ENCODE data around the gene LETMD1. TPM values are rescaled to one million over a fixed set of nuclear protein-coding genes. Genes with fewer than 3 reads are reported as not detected.
"Not testable (repeated sequence)": the region's sequence is repeated elsewhere in the genome, so short reads cannot be mapped to it uniquely, and the experiment has no call there.

Gene LETMD1
- total RNA-seq, 1 donor from 2014 or later = 75.7 TPM

DNA sequence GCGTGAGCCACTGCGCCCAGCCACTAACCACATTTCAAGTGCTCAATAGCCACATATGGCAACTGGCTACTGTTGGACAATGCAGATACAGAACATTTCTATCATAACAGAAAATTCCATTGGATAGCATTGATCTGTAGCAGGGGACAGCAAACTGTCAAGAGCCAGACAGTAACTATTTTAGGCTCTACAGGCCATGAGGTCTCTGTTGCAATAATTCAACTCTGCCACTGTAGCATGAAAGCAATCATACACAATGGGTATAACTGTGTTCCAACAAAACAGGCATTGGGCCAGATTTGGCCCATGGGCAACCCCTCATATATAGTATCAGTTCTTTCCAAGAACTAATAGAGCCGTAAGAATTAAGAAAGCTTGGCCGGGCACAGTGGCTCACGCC lies 27.3 kb downstream of the LETMD1 start:
- DNase-seq = no peak
- Mint-ChIP-seq H3K4me1 (peaks cover 15% of the 10 kb centered on the region), H3K4me3 (no peak overlapping the region), H3K9me3 (no peaks in the 10 kb centered on the region), H3K27ac (no peak overlapping the region), H3K27me3 (no peaks in the 10 kb centered on the region), H3K36me3 (ENCODE audit: low read depth) (peaks cover 27% of the 10 kb centered on the region)
- intact Hi-C loops (cut with micrococcal nuclease) = no loop called here

DNA sequence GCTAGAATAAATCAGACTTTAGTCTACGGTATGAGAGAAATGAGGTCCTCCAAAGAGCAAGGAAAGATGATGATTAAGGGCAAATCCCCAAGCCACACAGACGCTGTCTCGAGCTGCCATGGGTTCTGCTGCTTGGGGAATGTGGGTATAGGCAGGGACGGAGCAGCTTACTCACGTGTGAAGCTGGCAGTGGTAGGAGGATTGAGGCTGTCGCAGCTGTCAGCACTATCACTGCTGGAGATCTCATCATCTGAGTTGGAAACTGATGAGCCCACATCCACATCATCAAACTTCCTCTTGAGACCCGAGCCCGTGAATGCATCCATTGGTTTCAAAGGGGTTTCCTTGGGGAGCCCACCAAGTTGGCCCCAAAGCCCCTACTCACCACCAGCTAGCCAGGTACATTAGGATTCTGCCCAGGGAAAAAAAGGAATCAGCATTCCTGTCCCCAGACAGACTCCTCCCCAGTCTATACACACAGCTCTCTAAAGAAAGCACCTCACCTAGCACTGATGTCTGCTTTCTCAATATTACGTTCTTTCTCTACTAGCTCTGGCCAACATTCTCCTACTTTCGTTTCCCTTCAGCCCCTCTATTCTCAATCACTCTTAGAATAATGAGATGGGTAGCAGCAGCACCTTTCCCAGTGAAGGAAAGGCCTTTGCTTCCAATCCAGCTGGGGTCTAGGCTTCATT lies 28.3 kb downstream of the LETMD1 start:
- no peak for DNase-seq
- Mint-ChIP-seq H3K27me3 (no peaks in the 10 kb centered on the region), H3K27ac (peak overlapping the region; percentile 1), H3K4me1 (peaks cover 16% of the 10 kb centered on the region), H3K9me3 (no peaks in the 10 kb centered on the region), H3K4me3 (peak overlapping the region; percentile 1), H3K36me3 (ENCODE audit: low read depth) (peaks cover 29% of the 10 kb centered on the region)
- intact Hi-C loops (cut with micrococcal nuclease) = no loop called here

DNA sequence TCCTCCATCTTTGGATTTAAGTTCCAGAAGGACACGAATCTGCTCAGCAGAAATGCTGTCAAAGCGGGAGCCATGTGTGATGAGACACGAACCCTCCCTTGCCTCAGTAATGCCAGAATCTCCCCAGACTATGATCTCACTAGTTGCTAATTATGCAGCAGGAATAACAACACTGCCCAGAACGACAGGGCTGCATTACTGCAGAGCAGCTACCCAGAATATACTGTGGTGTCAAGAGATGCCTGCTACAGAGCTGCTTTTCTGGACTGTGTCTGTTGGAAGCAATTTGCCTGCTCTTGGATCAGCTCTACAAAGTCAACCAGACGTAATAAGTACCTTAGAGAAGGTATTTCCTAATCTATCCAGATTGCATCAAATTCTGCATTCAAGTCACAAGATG lies 29.8 kb downstream of the LETMD1 start:
- H3K36me3 Mint-ChIP-seq (ENCODE audit: low read depth) = peaks cover 25% of the 10 kb centered on the region
- intact Hi-C loops (cut with micrococcal nuclease) = no loop called here
- no peak overlapping the region for H3K27ac Mint-ChIP-seq
- peaks cover 26% of the 10 kb centered on the region for H3K4me1 Mint-ChIP-seq
- no peak overlapping the region for H3K4me3 Mint-ChIP-seq
- H3K27me3 Mint-ChIP-seq = no peaks in the 10 kb centered on the region
- no peak for DNase-seq
- no peaks in the 10 kb centered on the region for H3K9me3 Mint-ChIP-seq

DNA sequence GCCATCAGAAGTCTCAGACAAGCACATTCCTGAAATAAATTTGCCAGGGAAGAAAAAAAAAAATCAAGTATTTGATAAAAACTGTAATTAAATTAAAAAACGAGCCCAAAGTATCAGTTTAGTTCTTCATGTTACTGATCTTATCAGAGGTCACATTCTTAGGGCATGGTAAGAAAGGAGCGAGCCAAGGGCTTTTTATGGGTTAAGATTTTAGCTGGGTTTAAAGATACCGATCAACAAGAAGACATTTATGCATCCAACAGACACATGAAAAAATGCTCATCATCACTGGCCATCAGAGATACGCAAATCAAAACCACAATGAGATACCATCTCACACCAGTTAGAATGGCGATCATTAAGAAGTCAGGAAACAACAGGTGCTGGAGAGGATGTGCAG lies 30.2 kb downstream of the LETMD1 start:
- H3K9me3 Mint-ChIP-seq; H3K27ac Mint-ChIP-seq; DNase-seq; H3K4me3 Mint-ChIP-seq; H3K27me3 Mint-ChIP-seq; intact Hi-C loops (cut with micrococcal nuclease): not testable (repeated sequence)
- peaks cover 27% of the 10 kb centered on the region for H3K4me1 Mint-ChIP-seq
- peaks cover 21% of the 10 kb centered on the region for H3K36me3 Mint-ChIP-seq (ENCODE audit: low read depth)

DNA sequence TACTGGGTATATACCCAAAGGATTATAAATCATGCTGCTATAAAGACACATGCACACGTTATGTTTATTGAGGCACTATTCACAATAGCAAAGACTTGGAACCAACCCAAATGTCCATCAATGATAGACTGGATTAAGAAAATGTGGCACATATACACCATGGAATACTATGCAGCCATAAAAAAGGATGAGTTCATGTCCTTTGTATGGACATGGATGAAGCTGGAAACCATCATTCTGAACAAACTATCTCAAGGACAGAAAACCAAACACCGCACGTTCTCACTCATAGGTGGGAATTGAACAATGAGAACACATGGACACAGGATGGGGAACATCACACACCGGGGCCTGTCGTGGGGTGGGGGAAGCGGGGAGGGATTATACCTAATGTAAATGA lies 30.7 kb downstream of the LETMD1 start:
- H3K27me3 Mint-ChIP-seq; H3K27ac Mint-ChIP-seq; DNase-seq; H3K9me3 Mint-ChIP-seq; H3K4me3 Mint-ChIP-seq; intact Hi-C loops (cut with micrococcal nuclease): not testable (repeated sequence)
- Mint-ChIP-seq H3K4me1 (peaks cover 30% of the 10 kb centered on the region), H3K36me3 (ENCODE audit: low read depth) (peaks cover 17% of the 10 kb centered on the region)

DNA sequence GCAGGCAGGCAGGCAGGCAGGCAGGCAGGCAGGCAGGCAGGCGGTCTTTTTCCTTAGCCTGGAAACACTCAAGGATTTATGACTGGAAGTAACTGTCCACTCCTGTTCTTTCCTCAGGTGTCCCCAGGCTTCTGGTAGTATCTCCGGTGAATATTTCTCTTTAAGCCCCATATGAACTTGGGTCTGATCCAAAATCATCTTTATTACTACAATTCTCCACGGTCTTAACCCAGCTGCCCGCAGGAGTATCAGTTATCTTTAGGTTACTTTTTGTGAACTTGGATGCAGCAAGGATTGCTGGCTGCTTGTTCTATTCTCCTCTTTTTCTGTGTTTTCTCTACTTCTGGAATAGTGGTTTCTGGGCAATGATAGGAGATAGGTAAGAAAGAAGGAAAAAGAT lies 32.0 kb downstream of the LETMD1 start:
- DNase-seq = no peak
- Mint-ChIP-seq H3K9me3 (no peaks in the 10 kb centered on the region), H3K4me3 (no peak overlapping the region), H3K27me3 (no peaks in the 10 kb centered on the region), H3K27ac (no peak overlapping the region), H3K36me3 (ENCODE audit: low read depth) (peaks cover 15% of the 10 kb centered on the region), H3K4me1 (peaks cover 30% of the 10 kb centered on the region)
- intact Hi-C loops (cut with micrococcal nuclease) = loop anchor here (5.0 kb wide), 2 partner anchors 137 to 1927 kb away; partner anchors contain the start of genes EIF4B and POU6F1

DNA sequence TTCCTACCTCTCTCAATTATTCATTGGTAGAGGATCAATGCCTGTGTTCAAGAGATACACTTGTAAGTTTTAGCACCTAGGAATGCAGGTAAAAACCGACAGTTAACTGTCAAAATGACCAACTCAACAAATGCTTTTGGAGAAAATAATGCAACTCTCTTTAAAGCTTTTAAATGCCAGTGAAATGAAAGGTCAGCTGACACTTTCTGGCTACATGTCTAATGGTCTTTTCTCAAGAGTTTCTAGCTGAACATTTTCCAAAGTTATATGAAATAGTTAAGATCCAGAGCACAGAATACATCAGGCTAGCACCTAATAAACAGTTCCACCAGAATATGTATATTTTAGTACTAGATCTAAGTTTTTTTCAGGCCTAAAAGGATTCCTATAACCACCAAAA lies 33.3 kb downstream of the LETMD1 start:
- H3K9me3 Mint-ChIP-seq = no peaks in the 10 kb centered on the region
- H3K36me3 Mint-ChIP-seq (ENCODE audit: low read depth) = peaks cover 16% of the 10 kb centered on the region
- intact Hi-C loops (cut with micrococcal nuclease) = loop anchor here (5.0 kb wide), 2 partner anchors 136 to 1926 kb away; partner anchors contain the start of genes EIF4B and POU6F1
- no peak for DNase-seq
- peaks cover 24% of the 10 kb centered on the region for H3K4me1 Mint-ChIP-seq
- H3K27ac Mint-ChIP-seq = no peak overlapping the region
- peak overlapping the region; percentile 95 for H3K4me3 Mint-ChIP-seq
- no peaks in the 10 kb centered on the region for H3K27me3 Mint-ChIP-seq

DNA sequence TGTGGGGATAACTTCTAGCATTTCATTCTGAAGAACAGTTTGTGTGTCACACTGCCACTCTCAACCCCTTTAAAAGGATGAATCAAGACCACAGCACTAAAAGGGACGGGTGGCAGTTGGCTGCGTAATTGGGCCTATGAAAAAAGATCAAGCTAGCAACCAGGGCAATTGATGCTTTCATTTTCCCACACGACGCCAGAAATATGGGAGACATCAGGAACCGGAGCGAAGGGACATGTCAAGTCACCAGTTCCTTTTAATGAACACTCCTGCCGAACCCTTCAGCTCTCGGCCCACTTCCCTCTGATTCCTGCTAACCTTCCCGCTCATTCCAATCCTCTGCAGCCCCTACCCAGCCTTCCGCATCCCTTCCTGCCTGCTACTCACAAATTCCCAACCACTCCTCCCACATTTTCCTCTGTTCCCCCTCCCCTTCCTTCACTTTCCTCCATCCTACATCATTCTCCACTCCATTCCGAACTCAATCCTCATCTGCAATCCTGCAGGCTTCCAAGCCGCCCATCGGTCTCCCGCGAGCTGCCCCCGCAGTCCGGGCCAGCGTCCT lies 34.5 kb downstream of the LETMD1 start:
- peak; percentile 74 for DNase-seq
- H3K27ac Mint-ChIP-seq = peak overlapping the region; percentile 91
- H3K36me3 Mint-ChIP-seq (ENCODE audit: low read depth) = peaks cover 16% of the 10 kb centered on the region
- H3K27me3 Mint-ChIP-seq = no peaks in the 10 kb centered on the region
- intact Hi-C loops (cut with micrococcal nuclease) = loop anchor here (1.0 to 5.0 kb wide), 6 partner anchors 34 to 1925 kb away; partner anchors contain the start of genes DAZAP2, EIF4B, LETMD1 and POU6F1
- peak overlapping the region; percentile 95 for H3K4me3 Mint-ChIP-seq
- H3K9me3 Mint-ChIP-seq = no peaks in the 10 kb centered on the region
- peaks cover 25% of the 10 kb centered on the region for H3K4me1 Mint-ChIP-seq

DNA sequence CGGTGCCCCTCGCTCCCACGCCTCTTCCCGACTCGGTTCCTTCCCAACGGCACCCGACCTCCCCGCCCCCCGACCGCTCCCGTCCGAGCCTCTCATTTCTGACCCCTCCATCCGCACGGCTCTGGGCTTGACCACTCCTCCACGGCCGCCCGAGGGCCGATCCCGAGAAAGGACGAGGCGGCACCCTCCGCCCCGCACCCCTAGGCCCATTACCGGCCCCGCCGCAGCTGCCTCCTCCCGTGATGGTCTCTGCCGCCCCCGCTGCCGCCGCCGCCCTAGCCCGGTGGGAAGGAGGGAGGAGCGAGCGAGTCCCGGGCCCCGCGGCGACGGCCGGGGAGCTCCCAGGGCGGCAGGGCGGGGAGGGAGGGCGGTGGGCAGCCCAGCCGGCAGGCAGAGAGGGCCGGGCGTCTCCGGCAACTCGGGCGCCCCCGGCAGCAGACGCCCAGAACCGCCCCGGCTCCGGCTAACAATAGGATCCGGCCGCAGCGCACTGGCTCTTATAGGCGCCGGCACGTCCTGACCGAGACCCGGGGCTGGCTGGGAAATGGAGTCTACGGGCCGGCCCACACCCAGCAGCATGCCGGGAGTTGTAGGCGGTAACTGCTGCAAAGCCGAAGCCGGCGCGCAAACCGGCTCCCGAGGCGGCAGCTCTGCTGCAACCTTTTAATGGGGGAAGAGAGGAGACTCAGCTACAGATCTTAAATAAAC lies 35.2 kb downstream of the LETMD1 start, which contains the start of gene CSRNP2:
Gene CSRNP2, minus strand, starts transcription at position 471 of the 708 bp plus-strand sequence. CDS start 7,035 bp downstream, outside the sequence.
- peaks cover 16% of the 10 kb centered on the region for H3K36me3 Mint-ChIP-seq (ENCODE audit: low read depth)
- peak within 1 kb of the TSS; percentile 95 for H3K4me3 Mint-ChIP-seq
- peak within 1 kb of the TSS; percentile 91 for H3K27ac Mint-ChIP-seq
- H3K9me3 Mint-ChIP-seq = no peaks in the 10 kb centered on the region
- intact Hi-C loops (cut with micrococcal nuclease) = loop anchor here (1.0 to 5.0 kb wide), 6 partner anchors 35 to 1924 kb away; partner anchors contain the start of genes DAZAP2, EIF4B, LETMD1 and POU6F1
- peak; percentile 98 for DNase-seq
- peaks cover 29% of the 10 kb centered on the region for H3K4me1 Mint-ChIP-seq
- H3K27me3 Mint-ChIP-seq = no peaks in the 10 kb centered on the region

DNA sequence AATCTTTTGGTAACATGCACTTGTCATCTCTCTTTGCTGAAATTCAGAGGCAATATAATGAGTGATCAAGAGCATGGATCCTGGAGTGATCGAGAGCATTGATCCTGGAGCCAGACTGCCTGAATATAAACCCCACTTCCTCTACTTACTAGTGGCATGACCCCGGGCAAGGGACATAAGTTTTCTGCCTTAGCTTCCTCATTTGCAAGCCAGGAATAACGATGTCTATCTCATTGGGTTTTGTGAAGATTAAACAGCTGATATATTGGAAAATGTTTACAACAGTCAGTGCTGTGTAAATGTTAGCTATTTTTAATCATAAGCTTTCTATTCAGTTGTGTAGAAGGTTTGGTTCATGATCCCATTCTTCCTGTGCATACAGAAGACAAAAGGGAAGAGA lies 37.6 kb downstream of the LETMD1 start:
- Mint-ChIP-seq H3K9me3 (no peaks in the 10 kb centered on the region), H3K36me3 (ENCODE audit: low read depth) (peaks cover 19% of the 10 kb centered on the region), H3K4me3 (no peak overlapping the region), H3K4me1 (peaks cover 29% of the 10 kb centered on the region), H3K27ac (no peak overlapping the region), H3K27me3 (no peaks in the 10 kb centered on the region)
- DNase-seq = no peak
- intact Hi-C loops (cut with micrococcal nuclease) = no loop called here

DNA sequence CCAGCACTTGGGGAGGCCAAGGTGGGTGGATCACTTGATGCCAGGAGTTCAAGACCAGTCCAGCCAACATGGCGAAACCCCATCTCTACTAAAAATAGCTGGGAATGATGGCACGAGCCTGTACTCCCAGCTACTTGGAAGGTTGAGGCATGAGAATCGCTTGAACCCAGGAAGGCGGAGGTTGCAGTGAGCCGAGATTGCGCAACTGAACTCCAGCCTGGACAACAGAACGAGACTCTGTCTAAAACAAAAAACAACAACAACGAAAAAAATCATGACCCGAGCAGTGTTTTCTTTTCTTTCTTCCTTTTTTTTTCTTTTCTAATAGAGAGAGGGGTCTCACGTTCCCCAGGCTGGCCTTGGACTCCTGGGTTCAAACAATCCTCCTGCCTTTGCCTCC lies 38.8 kb downstream of the LETMD1 start:
- Mint-ChIP-seq H3K4me3 (no peak overlapping the region), H3K36me3 (ENCODE audit: low read depth) (peaks cover 25% of the 10 kb centered on the region), H3K27ac (no peak overlapping the region), H3K9me3 (no peaks in the 10 kb centered on the region), H3K27me3 (no peaks in the 10 kb centered on the region), H3K4me1 (peaks cover 29% of the 10 kb centered on the region)
- intact Hi-C loops (cut with micrococcal nuclease) = no loop called here
- no peak for DNase-seq

DNA sequence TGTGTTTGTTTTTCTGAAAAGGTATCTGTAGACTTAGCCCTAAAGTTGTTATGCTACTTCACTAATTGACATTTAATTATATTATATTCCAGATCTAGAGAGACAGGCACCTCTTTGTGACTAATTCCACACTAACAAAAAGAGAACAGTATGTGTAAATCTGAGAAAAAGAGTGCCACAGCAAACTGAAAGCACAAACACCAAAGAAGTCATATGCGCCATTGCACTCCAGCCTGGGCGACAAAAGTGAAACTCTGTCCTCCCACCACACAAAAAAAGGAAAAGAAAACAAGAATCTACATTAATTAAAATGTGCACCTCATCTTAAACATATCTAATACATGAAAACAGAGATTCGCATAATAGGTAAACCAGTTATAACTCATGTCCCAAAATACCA lies 39.7 kb downstream of the LETMD1 start:
- intact Hi-C loops (cut with micrococcal nuclease) = no loop called here
- H3K27ac Mint-ChIP-seq = peak overlapping the region; percentile 60
- H3K36me3 Mint-ChIP-seq (ENCODE audit: low read depth) = peaks cover 21% of the 10 kb centered on the region
- DNase-seq = peak; percentile 68
- no peaks in the 10 kb centered on the region for H3K27me3 Mint-ChIP-seq
- H3K4me3 Mint-ChIP-seq = peak overlapping the region; percentile 3
- no peaks in the 10 kb centered on the region for H3K9me3 Mint-ChIP-seq
- H3K4me1 Mint-ChIP-seq = peaks cover 20% of the 10 kb centered on the region

DNA sequence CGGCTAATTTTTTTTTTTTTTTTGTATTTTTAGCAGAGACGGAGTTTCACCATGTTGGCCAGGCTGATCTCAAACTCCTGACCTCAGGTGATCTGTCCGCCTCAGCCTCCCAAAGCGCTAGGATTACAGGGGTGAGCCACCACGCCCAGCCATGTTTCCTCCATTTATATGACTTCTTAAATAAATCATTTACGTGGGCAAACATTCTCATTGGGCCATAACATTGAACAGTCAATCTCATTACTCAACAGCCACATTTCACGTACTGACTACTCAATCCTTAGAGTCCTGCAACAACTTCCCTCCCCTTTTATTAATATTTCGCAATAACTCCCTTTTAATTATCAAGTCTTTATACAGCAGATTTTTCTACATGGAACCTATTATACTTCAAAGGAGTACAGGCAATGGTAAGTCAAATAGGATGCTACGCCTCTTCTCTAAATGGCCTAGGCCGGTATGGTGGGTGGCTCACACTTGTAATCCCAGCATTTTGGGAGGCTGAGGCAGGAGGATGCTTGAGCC lies 42.6 kb downstream of the LETMD1 start:
- intact Hi-C loops (cut with micrococcal nuclease) = no loop called here
- peaks cover 17% of the 10 kb centered on the region for H3K4me1 Mint-ChIP-seq
- H3K4me3 Mint-ChIP-seq = no peak overlapping the region
- H3K27me3 Mint-ChIP-seq = no peaks in the 10 kb centered on the region
- H3K9me3 Mint-ChIP-seq = no peaks in the 10 kb centered on the region
- H3K36me3 Mint-ChIP-seq (ENCODE audit: low read depth) = peaks cover 42% of the 10 kb centered on the region
- no peak for DNase-seq
- no peak overlapping the region for H3K27ac Mint-ChIP-seq

DNA sequence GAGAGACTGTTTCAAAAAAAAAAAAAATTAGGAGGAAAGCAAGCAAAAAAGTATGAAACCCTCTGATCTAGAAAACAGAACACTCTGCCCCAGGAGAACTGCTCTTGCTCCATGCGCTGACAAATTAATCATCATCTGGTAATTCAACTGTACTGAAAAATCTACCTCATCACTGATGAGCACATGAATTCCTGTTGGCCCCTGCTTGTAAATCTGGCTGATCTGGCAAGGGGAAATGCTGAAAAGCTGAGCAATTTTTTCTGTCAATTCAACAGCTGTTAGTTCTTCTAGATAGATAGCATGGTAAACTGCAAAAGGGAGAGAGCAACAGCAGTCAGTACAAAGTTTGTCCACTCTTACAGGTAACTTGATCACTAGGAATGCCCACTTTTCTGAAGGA lies 50.5 kb downstream of the LETMD1 start:
- no peak for DNase-seq
- peaks cover 60% of the 10 kb centered on the region for H3K36me3 Mint-ChIP-seq (ENCODE audit: low read depth)
- intact Hi-C loops (cut with micrococcal nuclease) = no loop called here
- peaks cover 3% of the 10 kb centered on the region for H3K4me1 Mint-ChIP-seq
- no peaks in the 10 kb centered on the region for H3K9me3 Mint-ChIP-seq
- no peak overlapping the region for H3K27ac Mint-ChIP-seq
- H3K4me3 Mint-ChIP-seq = no peak overlapping the region
- H3K27me3 Mint-ChIP-seq = no peaks in the 10 kb centered on the region
